HG03103 (cell line): ENCODE results near the gene NT5C1A.

Experiments used
- ATAC-seq: cut with Tn5 transposase; IDR thresholded peaks from one replicate; pipeline ENCODE4 v1.9.1; 2021; ENCODE audit warnings: low read depth; ENCODE audit not compliant: unreplicated experiment

Gene NT5C1A

GRCh38 chr1:39666772-39667171, 5.1 kb downstream of the NT5C1A start:
- ATAC-seq = peak; percentile 77

GRCh38 chr1:39663559-39663958, 8.3 kb downstream of the NT5C1A start:
- no peak for ATAC-seq

- ATAC-seq = no peak
Measured at GRCh38 chr1:39662861-39663260, 9.0 kb downstream of the NT5C1A start.

- no peak for ATAC-seq
Measured at GRCh38 chr1:39659538-39659937, 12.4 kb downstream of the NT5C1A start.

GRCh38 chr1:39659110-39659509, 12.8 kb downstream of the NT5C1A start:
- ATAC-seq = no peak

- no peak for ATAC-seq
Measured at GRCh38 chr1:39657923-39658485, 13.9 kb downstream of the NT5C1A start.

GRCh38 chr1:39657402-39657801, 14.5 kb downstream of the NT5C1A start:
- ATAC-seq = no peak

GRCh38 chr1:39656391-39656790, 15.5 kb downstream of the NT5C1A start:
- no peak for ATAC-seq

- no peak for ATAC-seq
Measured at GRCh38 chr1:39655578-39656268, 16.2 kb downstream of the NT5C1A start.

- ATAC-seq = no peak
Measured at GRCh38 chr1:39654291-39654690, 17.6 kb downstream of the NT5C1A start.

- no peak for ATAC-seq
Measured at GRCh38 chr1:39653546-39654031, 18.3 kb downstream of the NT5C1A start.

GRCh38 chr1:39652554-39652953, 19.4 kb downstream of the NT5C1A start:
- ATAC-seq = no peak

- ATAC-seq = no peak
Measured at GRCh38 chr1:39652105-39652504, 19.8 kb downstream of the NT5C1A start.

GRCh38 chr1:39650431-39650830, 21.5 kb downstream of the NT5C1A start:
- ATAC-seq = no peak

GRCh38 chr1:39649636-39650185, 22.2 kb downstream of the NT5C1A start:
- ATAC-seq = no peak

- ATAC-seq = no peak
Measured at GRCh38 chr1:39648496-39648895, 23.4 kb downstream of the NT5C1A start.

GRCh38 chr1:39647247-39647646, 24.7 kb downstream of the NT5C1A start:
- ATAC-seq = no peak

GRCh38 chr1:39646232-39647081, 25.4 kb downstream of the NT5C1A start:
- no peak for ATAC-seq

GRCh38 chr1:39645411-39646043, 26.4 kb downstream of the NT5C1A start:
- ATAC-seq = no peak

- ATAC-seq = no peak
Measured at GRCh38 chr1:39643705-39644104, 28.2 kb downstream of the NT5C1A start.

GRCh38 chr1:39642796-39643195, 29.1 kb downstream of the NT5C1A start:
- no peak for ATAC-seq
